Measurements from ENCODE around the gene WDR27.
"Not testable (repeated sequence)": the region's sequence is repeated elsewhere in the genome, so short reads cannot be mapped to it uniquely, and the experiment has no call there.

WDR27 gene

GRCh38 chr6:169521825-169522224, 180.0 kb downstream of the WDR27 start:
- no peak for DNase-seq (ENCODE audit: low spot score)

- DNase-seq (ENCODE audit: low spot score): peak; percentile 54
These were observed 181.7 kb downstream of the WDR27 start for GRCh38 chr6:169520104-169520503.

- DNase-seq (ENCODE audit: low spot score): no peak
These were observed 183.4 kb downstream of the WDR27 start for GRCh38 chr6:169518451-169518850.

- DNase-seq (ENCODE audit: low spot score): no peak
These were observed 188.2 kb downstream of the WDR27 start for GRCh38 chr6:169513478-169514193.

GRCh38 chr6:169511785-169512184, 190.0 kb downstream of the WDR27 start:
- DNase-seq (ENCODE audit: low spot score): not testable (repeated sequence)

GRCh38 chr6:169510871-169511270, 191.0 kb downstream of the WDR27 start:
- DNase-seq (ENCODE audit: low spot score): no peak

GRCh38 chr6:169508452-169508851, 193.4 kb downstream of the WDR27 start:
- no peak for DNase-seq (ENCODE audit: low spot score)

GRCh38 chr6:169503422-169504152, 198.2 kb downstream of the WDR27 start:
- DNase-seq (ENCODE audit: low spot score): peak; percentile 24

- no peak for DNase-seq (ENCODE audit: low spot score)
These were observed 199.4 kb downstream of the WDR27 start for GRCh38 chr6:169502445-169502844.

GRCh38 chr6:169501777-169502313, 200.0 kb downstream of the WDR27 start:
- no peak for DNase-seq (ENCODE audit: low spot score)

- DNase-seq (ENCODE audit: low spot score): no peak
These were observed 200.7 kb downstream of the WDR27 start for GRCh38 chr6:169501128-169501527.

GRCh38 chr6:169500688-169501087, 201.1 kb downstream of the WDR27 start:
- DNase-seq (ENCODE audit: low spot score): no peak

- no peak for DNase-seq (ENCODE audit: low spot score)
These were observed 202.0 kb downstream of the WDR27 start for GRCh38 chr6:169499848-169500247.

GRCh38 chr6:169498916-169499513, 202.8 kb downstream of the WDR27 start:
- no peak for DNase-seq (ENCODE audit: low spot score)

- DNase-seq (ENCODE audit: low spot score): peak; percentile 27
These were observed 206.2 kb downstream of the WDR27 start for GRCh38 chr6:169495601-169496000.

GRCh38 chr6:169494038-169494437, 207.8 kb downstream of the WDR27 start:
- DNase-seq (ENCODE audit: low spot score): no peak

- no peak for DNase-seq (ENCODE audit: low spot score)
These were observed 210.3 kb downstream of the WDR27 start for GRCh38 chr6:169491482-169491881.

- DNase-seq (ENCODE audit: low spot score): peak; percentile 42
These were observed 211.0 kb downstream of the WDR27 start for GRCh38 chr6:169490830-169491229.

- no peak for DNase-seq (ENCODE audit: low spot score)
These were observed 211.6 kb downstream of the WDR27 start for GRCh38 chr6:169490246-169490641.

- DNase-seq (ENCODE audit: low spot score): peak; percentile 70
These were observed 212.1 kb downstream of the WDR27 start for GRCh38 chr6:169489563-169490245.

GRCh38 chr6:169487579-169488436, 214.0 kb downstream of the WDR27 start:
- DNase-seq (ENCODE audit: low spot score): peak; percentile 25

Measured in GM03348 (cell line).